Activated CD8-positive, alpha-beta memory T cell treated with anti-CD3 and anti-CD28 coated beads, Interleukin-2, amount 50 U/mL, for 4 hours (primary cell): ENCODE measurements around the gene CCT6B.
"Not testable (repeated sequence)": the region's sequence is repeated elsewhere in the genome, so short reads cannot be mapped to it uniquely, and the experiment has no call there.

Experiments
- DNase-seq: peaks from one replicate; pipeline ENCODE4 v3.0.0-alpha.2; 2020

CCT6B gene

GRCh38 chr17:34961093-34961911, at the start of gene CCT6B, which contains the start of gene ZNF830:
CCT6B (minus strand) TSS chr17:34961460; CDS start chr17:34961393, 67 bp downstream.
ZNF830 (plus strand) TSS chr17:34961540; CDS start chr17:34961567, 27 bp downstream.
- DNase-seq, result peak; percentile 87

GRCh38 chr17:35010093-35010492, 48.8 kb upstream of the CCT6B start:
- no peak for DNase-seq

DNA sequence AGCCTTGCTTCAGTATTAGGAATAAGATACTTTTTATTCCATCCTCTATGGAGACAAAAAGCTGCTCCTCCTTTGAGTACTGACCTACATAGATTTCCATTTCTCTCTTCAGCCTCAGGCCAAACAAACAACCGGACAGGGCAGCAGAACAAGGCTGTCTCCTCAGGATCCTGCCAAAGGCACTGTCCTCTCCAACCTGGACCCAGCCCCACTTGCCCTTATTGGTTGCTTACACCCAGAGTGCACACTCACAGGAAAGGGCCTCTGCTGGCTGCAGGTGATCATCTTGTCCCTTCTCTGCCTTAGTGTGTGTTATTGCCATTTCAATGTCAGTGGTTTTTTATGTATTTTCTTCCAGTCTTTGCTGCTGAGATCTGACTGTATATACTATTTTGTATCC, 45.7 kb upstream of the CCT6B start:
- no peak for DNase-seq

GRCh38 chr17:35006345-35006744, 45.1 kb upstream of the CCT6B start:
- no peak for DNase-seq

GRCh38 chr17:35003778-35004177, 42.5 kb upstream of the CCT6B start:
- DNase-seq, result no peak

- no peak for DNase-seq
These were observed 41.8 kb upstream of the CCT6B start for GRCh38 chr17:35002876-35003551.

DNA sequence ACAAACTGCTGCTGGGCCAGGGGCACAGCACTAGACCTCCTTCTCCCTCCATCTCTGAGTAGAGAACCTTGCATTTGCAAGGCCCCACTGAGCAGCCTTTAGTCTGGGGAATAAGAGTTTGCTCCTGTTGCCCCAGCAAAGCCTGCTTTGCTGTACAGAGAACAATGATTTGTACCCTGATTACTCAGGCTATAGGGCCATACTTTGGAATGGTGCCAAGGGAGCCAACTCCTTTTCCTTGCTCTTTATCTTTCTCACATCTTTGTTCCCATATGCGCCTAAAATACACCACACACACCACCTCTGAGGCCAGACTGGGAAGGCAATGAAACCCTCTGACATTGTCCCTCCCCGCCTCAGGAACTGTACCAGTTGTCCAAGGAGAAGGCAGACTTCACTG, 40.3 kb upstream of the CCT6B start:
- DNase-seq, result no peak

- not testable (repeated sequence) for DNase-seq
These were observed 39.7 kb upstream of the CCT6B start for GRCh38 chr17:35000965-35001364.

GRCh38 chr17:34999456-34999855, 38.2 kb upstream of the CCT6B start:
- no peak for DNase-seq

DNA sequence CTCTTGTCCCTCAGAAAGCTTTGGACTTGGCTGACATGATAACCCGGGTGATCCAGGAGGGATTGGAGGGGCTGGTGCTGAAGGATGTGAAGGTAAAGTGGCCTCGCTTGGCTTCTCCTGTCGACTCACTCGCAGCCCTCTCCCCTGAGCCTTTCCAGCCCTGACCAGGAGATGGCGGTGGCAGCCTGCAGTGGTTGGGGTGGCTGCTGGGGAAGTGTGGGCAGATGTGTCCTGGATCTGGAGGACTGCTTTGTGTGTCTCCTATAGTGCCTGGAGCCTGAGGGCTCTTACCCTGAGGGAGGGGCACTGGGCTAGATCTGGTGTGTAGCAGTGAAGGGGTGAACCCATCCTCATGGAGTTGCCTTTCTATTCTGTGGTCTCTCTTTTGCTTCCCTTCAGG, 36.9 kb upstream of the CCT6B start:
- DNase-seq, result peak; percentile 80

GRCh38 chr17:34997355-34997862, 36.1 kb upstream of the CCT6B start:
- DNase-seq, result no peak

GRCh38 chr17:34996422-34997285, 35.4 kb upstream of the CCT6B start:
- DNase-seq, result no peak

- no peak for DNase-seq
These were observed 31.8 kb upstream of the CCT6B start for GRCh38 chr17:34993031-34993430.

DNA sequence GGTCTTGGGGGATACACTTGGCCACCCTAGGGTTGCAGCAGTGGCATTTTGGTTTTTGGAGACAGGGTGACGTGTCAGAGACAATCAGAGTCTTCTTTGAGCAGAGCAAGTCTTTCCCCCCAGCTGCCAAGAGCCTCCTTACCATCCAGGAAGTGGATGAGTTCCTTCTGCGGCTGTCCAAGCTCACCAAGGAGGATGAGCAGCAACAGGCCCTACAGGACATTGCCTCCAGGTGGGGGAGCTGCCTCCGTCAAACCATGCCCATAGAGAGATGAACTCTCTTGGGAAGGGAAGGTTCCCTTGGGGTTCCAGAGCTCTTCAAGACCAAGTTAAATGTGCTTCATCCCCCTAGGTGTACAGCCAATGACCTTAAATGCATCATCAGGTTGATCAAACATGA, 30.3 kb upstream of the CCT6B start:
- no peak for DNase-seq

GRCh38 chr17:34990921-34991365, 29.7 kb upstream of the CCT6B start:
- DNase-seq, result no peak

DNA sequence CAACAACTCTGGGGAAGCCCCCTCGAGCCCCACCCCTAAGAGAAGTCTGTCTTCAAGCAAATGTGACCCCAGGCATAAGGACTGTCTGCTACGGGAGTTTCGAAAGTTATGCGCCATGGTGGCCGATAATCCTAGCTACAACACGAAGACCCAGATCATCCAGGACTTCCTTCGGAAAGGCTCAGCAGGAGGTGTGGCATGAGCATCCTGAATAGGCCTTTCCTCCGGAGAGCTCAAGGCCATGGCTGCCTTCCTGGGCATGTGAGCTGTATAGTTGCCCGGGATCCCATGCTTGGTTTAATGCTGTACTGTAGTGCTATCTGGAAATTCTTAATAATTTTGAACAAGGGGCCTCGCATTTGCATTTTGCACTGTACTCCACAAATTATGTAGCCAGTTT, 28.2 kb upstream of the CCT6B start:
- DNase-seq, result no peak

DNA sequence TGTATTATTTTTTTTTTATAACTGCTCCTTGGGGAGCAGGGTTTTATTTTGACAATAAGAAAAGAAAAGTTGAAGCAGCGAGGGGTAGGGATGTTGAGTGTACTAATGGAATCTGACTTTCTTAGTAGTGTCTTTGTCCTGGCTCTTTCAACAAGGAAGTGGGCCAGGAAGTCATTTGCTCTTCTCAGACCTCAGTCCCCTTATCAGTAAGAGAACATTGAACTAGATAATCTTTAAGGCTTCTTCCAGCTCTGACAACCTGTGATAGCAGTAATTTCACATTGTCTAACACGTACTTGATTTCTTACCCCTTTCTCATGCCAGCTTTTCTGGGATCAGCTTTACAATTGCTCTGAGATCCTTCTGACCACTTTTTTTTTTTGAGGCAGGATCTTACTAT, 27.4 kb upstream of the CCT6B start:
- DNase-seq, result no peak

DNA sequence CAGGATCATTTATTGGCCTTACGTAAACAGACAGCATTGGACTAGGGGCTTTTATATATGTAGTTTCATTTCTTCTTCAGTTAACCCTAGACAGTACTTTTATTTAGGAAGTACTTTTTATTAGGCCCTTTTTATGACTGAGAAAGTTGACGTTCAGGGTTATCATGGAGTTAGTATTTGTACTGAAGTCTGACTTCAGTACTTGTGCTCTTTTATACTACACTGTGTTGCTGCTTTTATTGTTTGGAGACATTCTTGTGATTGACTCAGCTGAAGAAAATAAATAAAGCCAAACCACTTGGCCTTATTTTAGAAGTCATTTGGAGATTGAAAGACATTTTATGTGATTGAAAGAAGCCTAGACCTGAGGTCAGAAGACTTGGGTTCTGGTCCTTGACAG, 26.0 kb upstream of the CCT6B start:
- DNase-seq, result no peak

GRCh38 chr17:34981538-34982241, 20.4 kb upstream of the CCT6B start:
- DNase-seq, result no peak

DNA sequence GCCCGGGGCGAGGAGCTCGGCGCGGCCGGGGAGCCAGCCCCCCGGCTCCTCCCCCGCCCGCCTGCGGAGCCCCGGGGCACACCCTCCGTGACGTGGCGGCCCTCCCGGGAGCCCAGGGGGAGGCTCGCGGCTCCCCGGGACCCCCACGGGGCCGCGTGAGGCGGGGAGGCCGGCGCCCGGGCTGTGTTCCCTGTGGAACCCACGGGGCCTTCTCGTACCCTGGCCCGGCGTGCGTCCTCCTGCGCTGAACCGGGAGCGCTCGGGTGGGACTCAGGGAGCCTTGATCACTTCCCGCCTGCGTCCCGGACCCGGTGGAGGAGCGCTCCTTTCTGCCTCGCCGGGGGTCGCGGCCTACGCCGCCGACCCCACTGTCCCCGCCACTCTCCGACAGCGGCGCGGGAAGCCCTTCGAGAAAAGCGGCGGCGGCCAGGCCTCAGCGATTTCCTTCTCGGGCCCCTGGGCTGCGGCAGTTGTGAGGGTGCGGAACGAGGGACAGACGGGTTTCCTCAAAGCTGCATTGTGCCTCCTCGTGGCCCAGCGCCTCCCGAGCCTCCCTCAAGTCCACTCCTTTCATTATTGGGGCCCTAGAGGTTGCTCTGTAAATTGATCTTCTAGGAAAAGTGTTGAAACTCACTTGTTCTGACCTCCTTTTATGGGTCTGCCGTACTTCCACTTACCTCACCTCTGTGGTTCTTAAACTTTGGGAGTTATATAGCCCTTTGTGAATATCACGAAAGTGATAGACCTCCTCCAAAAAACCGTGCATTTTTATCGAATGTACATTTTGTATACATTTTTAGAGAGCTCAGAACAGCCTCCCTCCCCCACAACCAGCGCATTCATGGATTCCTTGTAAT, 19.6 kb upstream of the CCT6B start:
- peak; percentile 85 for DNase-seq

DNA sequence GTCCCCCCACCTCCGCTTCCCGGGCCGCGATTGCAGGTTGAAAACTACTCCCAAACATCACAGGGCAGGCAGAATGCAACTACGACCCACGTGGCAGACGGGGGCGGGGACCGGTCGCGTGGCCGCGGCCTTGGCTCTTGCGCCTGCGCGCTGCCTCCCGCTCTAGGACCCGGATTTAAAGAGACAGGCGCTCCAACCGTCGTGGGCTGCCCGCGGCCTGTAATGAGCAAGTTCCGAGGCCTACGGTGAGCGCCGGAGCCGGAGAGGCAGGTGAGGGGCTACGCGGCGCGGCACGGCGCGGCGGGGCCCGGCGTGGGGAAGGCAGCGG, 19.1 kb upstream of the CCT6B start, which contains the start of gene LIG3:
LIG3 (plus strand) TSS at position 160 of the 328 bp plus-strand sequence. CDS start 2,494 bp downstream, outside the sequence.
- DNase-seq, result peak; percentile 96
